ENCODE measurements around the gene SCARB1. TPM values are rescaled to one million over a fixed set of nuclear protein-coding genes. Genes with fewer than 3 reads are reported as not detected.

SCARB1 gene
- total and polyA plus RNA-seq, 9 of the 15 experiments (the other 6 are each of a cell fraction or from before 2014, with no cell fraction given) = 0.56 to 157 (median 52.8) TPM

DNA sequence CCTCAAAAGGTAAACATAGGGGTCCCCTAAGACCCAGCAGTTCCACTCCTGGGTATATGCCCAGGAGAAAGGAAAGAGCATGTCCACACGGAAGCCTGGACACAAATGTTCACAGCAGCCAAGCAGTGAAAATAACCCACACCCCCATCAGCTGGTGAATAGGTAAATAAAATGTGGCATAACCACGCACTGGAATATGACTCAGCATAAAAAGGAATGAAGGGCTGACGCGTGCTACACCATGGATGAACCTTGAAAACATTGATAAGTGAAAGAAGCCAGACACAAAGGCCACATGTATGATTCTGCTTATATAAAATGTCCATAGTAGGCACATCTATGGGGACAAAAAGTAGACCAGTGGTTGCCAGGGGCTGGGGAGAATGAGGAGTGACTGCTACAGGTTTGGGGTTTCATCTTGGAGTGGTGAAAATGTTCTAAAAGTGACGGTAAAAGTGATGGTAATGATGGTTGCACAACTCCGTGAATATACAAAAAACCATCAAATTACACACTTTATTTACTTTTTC, 3.8 kb upstream of the SCARB1 start (continued):
- TF ChIP-seq, protein P1, sequence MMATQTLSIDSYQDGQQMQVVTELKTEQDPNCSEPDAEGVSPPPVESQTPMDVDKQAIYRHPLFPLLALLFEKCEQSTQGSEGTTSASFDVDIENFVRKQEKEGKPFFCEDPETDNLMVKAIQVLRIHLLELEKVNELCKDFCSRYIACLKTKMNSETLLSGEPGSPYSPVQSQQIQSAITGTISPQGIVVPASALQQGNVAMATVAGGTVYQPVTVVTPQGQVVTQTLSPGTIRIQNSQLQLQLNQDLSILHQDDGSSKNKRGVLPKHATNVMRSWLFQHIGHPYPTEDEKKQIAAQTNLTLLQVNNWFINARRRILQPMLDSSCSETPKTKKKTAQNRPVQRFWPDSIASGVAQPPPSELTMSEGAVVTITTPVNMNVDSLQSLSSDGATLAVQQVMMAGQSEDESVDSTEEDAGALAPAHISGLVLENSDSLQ (IDR thresholded peaks at IDR 0.05) = no peak
- 0 out of 2 replicates have a peak, but pooled peaks have one; percentile 50 for TF ChIP-seq ATF7 (IDR thresholded peaks at IDR 0.05)
- peak; percentile 28; the same call in 1 of the 2 replicates for TF ChIP-seq ZNF311 (CRISPR knock-in tag; IDR thresholded peaks at IDR 0.05)
- peak; percentile 50; the same call in 1 of the 2 replicates for TF ChIP-seq MYC (IDR thresholded peaks at IDR 0.05; ENCODE audit: low read depth, low read length)
- no peak for TF ChIP-seq MYC (CRISPR knock-in tag; IDR thresholded peaks at IDR 0.05; ENCODE audit: borderline replicate concordance, low read depth)
- no peak for TF ChIP-seq RBBP5 (IDR thresholded peaks at IDR 0.05; ENCODE audit: borderline replicate concordance, insufficient read depth, low read length, poor library complexity, severe bottlenecking)
- 0 out of 2 replicates have a peak, but pooled peaks have one; percentile 23 for TF ChIP-seq MTA1 (IDR thresholded peaks at IDR 0.05; ENCODE audit: borderline replicate concordance)
- TF ChIP-seq PHB2 (IDR thresholded peaks at IDR 0.05; ENCODE audit: low read depth) = no peak
- TF ChIP-seq MAFG (tag; conservative IDR thresholded peaks at IDR 0.05) = peak; percentile 100
- TF ChIP-seq, protein P2, sequence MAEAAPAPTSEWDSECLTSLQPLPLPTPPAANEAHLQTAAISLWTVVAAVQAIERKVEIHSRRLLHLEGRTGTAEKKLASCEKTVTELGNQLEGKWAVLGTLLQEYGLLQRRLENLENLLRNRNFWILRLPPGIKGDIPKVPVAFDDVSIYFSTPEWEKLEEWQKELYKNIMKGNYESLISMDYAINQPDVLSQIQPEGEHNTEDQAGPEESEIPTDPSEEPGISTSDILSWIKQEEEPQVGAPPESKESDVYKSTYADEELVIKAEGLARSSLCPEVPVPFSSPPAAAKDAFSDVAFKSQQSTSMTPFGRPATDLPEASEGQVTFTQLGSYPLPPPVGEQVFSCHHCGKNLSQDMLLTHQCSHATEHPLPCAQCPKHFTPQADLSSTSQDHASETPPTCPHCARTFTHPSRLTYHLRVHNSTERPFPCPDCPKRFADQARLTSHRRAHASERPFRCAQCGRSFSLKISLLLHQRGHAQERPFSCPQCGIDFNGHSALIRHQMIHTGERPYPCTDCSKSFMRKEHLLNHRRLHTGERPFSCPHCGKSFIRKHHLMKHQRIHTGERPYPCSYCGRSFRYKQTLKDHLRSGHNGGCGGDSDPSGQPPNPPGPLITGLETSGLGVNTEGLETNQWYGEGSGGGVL (CRISPR knock-in tag; IDR thresholded peaks at IDR 0.05) = no peak
- TF ChIP-seq SNIP1 (IDR thresholded peaks at IDR 0.05; ENCODE audit: low read depth) = no peak
- no peak for TF ChIP-seq TARDBP (IDR thresholded peaks at IDR 0.05)
- TF ChIP-seq ZNF224 (CRISPR knock-in tag; IDR thresholded peaks at IDR 0.05) = no peak
- TF ChIP-seq, protein P3, sequence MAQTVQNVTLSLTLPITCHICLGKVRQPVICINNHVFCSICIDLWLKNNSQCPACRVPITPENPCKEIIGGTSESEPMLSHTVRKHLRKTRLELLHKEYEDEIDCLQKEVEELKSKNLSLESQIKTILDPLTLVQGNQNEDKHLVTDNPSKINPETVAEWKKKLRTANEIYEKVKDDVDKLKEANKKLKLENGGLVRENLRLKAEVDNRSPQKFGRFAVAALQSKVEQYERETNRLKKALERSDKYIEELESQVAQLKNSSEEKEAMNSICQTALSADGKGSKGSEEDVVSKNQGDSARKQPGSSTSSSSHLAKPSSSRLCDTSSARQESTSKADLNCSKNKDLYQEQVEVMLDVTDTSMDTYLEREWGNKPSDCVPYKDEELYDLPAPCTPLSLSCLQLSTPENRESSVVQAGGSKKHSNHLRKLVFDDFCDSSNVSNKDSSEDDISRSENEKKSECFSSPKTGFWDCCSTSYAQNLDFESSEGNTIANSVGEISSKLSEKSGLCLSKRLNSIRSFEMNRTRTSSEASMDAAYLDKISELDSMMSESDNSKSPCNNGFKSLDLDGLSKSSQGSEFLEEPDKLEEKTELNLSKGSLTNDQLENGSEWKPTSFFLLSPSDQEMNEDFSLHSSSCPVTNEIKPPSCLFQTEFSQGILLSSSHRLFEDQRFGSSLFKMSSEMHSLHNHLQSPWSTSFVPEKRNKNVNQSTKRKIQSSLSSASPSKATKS (CRISPR knock-in tag; IDR thresholded peaks at IDR 0.05) = no peak
- TF ChIP-seq HDAC3 (IDR thresholded peaks at IDR 0.05; ENCODE audit: borderline replicate concordance, partially characterized antibody) = no peak
- no peak for TF ChIP-seq HMG20A (CRISPR knock-in tag; conservative IDR thresholded peaks at IDR 0.05)
- TF ChIP-seq ZNF76 (CRISPR knock-in tag; IDR thresholded peaks at IDR 0.05; ENCODE audit: borderline replicate concordance) = no peak
- TF ChIP-seq CBX3 (IDR thresholded peaks at IDR 0.05; ENCODE audit: borderline replicate concordance in 1 of 2, low read length in 2 of 2) = 0 out of 3 replicates have a peak, but pooled peaks of 1 of the 2 experiments have one; percentile 25
- TF ChIP-seq CSDE1 (IDR thresholded peaks at IDR 0.05) = peak in 1 of 2 experiments; percentile 46; a peak in 1 of 4 replicates
- TF ChIP-seq, protein P4, sequence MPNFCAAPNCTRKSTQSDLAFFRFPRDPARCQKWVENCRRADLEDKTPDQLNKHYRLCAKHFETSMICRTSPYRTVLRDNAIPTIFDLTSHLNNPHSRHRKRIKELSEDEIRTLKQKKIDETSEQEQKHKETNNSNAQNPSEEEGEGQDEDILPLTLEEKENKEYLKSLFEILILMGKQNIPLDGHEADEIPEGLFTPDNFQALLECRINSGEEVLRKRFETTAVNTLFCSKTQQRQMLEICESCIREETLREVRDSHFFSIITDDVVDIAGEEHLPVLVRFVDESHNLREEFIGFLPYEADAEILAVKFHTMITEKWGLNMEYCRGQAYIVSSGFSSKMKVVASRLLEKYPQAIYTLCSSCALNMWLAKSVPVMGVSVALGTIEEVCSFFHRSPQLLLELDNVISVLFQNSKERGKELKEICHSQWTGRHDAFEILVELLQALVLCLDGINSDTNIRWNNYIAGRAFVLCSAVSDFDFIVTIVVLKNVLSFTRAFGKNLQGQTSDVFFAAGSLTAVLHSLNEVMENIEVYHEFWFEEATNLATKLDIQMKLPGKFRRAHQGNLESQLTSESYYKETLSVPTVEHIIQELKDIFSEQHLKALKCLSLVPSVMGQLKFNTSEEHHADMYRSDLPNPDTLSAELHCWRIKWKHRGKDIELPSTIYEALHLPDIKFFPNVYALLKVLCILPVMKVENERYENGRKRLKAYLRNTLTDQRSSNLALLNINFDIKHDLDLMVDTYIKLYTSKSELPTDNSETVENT (CRISPR knock-in tag; IDR thresholded peaks at IDR 0.05) = no peak
- TF ChIP-seq KDM4B (IDR thresholded peaks at IDR 0.05; ENCODE audit: borderline replicate concordance in 2 of 2, low read depth in 1 of 2) = no peak
- TF ChIP-seq ERF (CRISPR knock-in tag; IDR thresholded peaks at IDR 0.05) = no peak
